Sigmoid colon (tissue), 4 donors: Measurements from ENCODE around the gene LRRC8B.
A peak's percentile ranks its signal among the peaks of the same experiment; 100 is the strongest.

Experiments
- CTCF ChIP-seq, 4 experiments: fragments of 450-650 bp in 3 of 4; fragments of 200-600 bp in 1 of 4; IDR thresholded peaks; one replicate each; pipeline ENCODE4 v1.5.1; 2016 to 2019; ENCODE audit warnings: antibody characterized with exemption in 4 of 4, mild to moderate bottlenecking in 3 of 4, moderate library complexity in 2 of 4
- EP300 ChIP-seq, 4 donors: sonication (generic); formaldehyde crosslinking; IDR thresholded peaks; one replicate each; pipeline ENCODE4 v1.6.1; 2017; ENCODE audit warnings: antibody characterized with exemption in 4 of 4

- TF ChIP-seq CTCF (IDR thresholded peaks at IDR 0.05) (peak in 2 of 4 experiments; percentile 16 to 26), EP300 (IDR thresholded peaks at IDR 0.05) (no peak)
These were observed 4.8 kb upstream of the LRRC8B start for GRCh38 chr1:89519779-89520358.
